PC-3 (cell line): ENCODE measurements around the gene METTL24. TPM values are rescaled to one million over a fixed set of nuclear protein-coding genes. Genes with fewer than 3 reads are reported as not detected.
"Not testable (repeated sequence)": the region's sequence is repeated elsewhere in the genome, so short reads cannot be mapped to it uniquely, and the experiment has no call there.

ENCODE experiments used
- ATAC-seq: fragments of 200-7000 bp; cut with Tn5 transposase; 2 replicates; pipeline ENCODE4 v1.9.1; 2020; ENCODE audit warnings: mild to moderate bottlenecking, moderate library complexity
- BruUV-seq: library from RNA; stranded (reverse); fragments of 400-500 nt; replicated peaks from 2 replicates; lab custom pipeline; 2021; lab: Mats Ljungman, UMichigan
- CTCF ChIA-PET: fragments of 300-600 bp; sonication (Branson Sonifier 250); formaldehyde crosslinking; loops from one replicate; lab custom pipeline; 2022; ENCODE audit warnings: antibody characterized with exemption; lab: Charles Lee
- POLR2A ChIA-PET: fragments of 300-600 bp; sonication (Branson Sonifier 250); formaldehyde crosslinking; loops from one replicate; lab custom pipeline; 2022; ENCODE audit warnings: antibody characterized with exemption; ENCODE audit not compliant: unreplicated experiment; lab: Charles Lee
- DNase-seq: peaks from one replicate; pipeline ENCODE4 v3.0.0-alpha.2; 2015
- H2AFZ ChIP-seq: fragments of 300-600 bp; sonication (generic); 2 replicates; pipeline ENCODE4 v1.6.0; 2016; ENCODE audit warnings: antibody characterized with exemption, low read length
- H3F3A ChIP-seq: fragments of 300-600 bp; sonication (generic); one replicate; pipeline ENCODE4 v1.6.0; 2017; ENCODE audit warnings: antibody characterized with exemption, low read length, control low read depth, mild to moderate bottlenecking; ENCODE audit not compliant: unreplicated experiment
- H3K27ac ChIP-seq: fragments of 300-600 bp; sonication (generic); 2 replicates; pipeline ENCODE4 v1.5.1; 2016; ENCODE audit warnings: mild to moderate bottlenecking, low read length
- H3K27me3 ChIP-seq: fragments of 300-600 bp; sonication (generic); 2 replicates; pipeline ENCODE4 v1.6.1; 2016; ENCODE audit warnings: low read length, mixed read lengths
- H3K36me3 ChIP-seq: fragments of 300-600 bp; sonication (generic); 2 replicates; pipeline ENCODE4 v1.6.1; 2016; ENCODE audit warnings: low read depth, mixed run types, low read length, mixed read lengths
- H3K4me1 ChIP-seq: fragments of 300-600 bp; sonication (generic); 2 replicates; pipeline ENCODE4 v1.5.1; 2016; ENCODE audit warnings: low read length; ENCODE audit not compliant: insufficient read depth
- H3K4me2 ChIP-seq: fragments of 300-600 bp; sonication (generic); 2 replicates; pipeline ENCODE4 v1.6.0; 2016; ENCODE audit warnings: low read length
- H3K4me3 ChIP-seq: fragments of 300-600 bp; sonication (generic); 2 replicates; pipeline ENCODE4 v1.5.1; 2016; ENCODE audit warnings: mild to moderate bottlenecking, low read length, mixed read lengths
- H3K79me2 ChIP-seq: fragments of 300-600 bp; sonication (generic); 2 replicates; pipeline ENCODE4 v1.6.1; 2017; ENCODE audit warnings: low read length, mixed read lengths
- H3K9ac ChIP-seq: fragments of 300-600 bp; sonication (generic); 2 replicates; pipeline ENCODE4 v1.6.0; 2016; ENCODE audit warnings: mild to moderate bottlenecking, low read length
- H3K9me2 ChIP-seq: fragments of 300-600 bp; sonication (generic); replicated peaks from 2 replicates; pipeline ENCODE4 v1.6.1; 2016; ENCODE audit warnings: mixed run types, low read length, mixed read lengths
- H3K9me3 ChIP-seq: fragments of 300-600 bp; sonication (generic); 2 replicates; pipeline ENCODE4 v1.6.1; 2016; ENCODE audit warnings: low read length, mixed read lengths
- H4K20me1 ChIP-seq: fragments of 300-600 bp; sonication (generic); 2 replicates; pipeline ENCODE4 v1.6.1; 2016; ENCODE audit warnings: low read length, mixed read lengths
- EZH2 ChIP-seq: fragments of 300-600 bp; sonication (generic); IDR thresholded peaks from one replicate; pipeline ENCODE4 v1.6.1; 2017; ENCODE audit warnings: antibody characterized with exemption, mild to moderate bottlenecking, low read length; ENCODE audit not compliant: unreplicated experiment
- EZH2phosphoT487 ChIP-seq: fragments of 300-600 bp; sonication (generic); IDR thresholded peaks from 2 replicates; pipeline ENCODE4 v1.6.1; 2018; ENCODE audit warnings: mild to moderate bottlenecking, antibody characterized with exemption, low read length, borderline replicate concordance
- intact Hi-C: fragments of 100-400 bp; cut with micrococcal nuclease; formaldehyde crosslinking; loops from 2 replicates; pipeline ENCODE4 v1.9.0; 2023
- total RNA-seq: library from RNA; depleted of rRNA; stranded (reverse); fragments of >200 nt; gene quantifications from 2 replicates; pipeline ENCODE4 v1.2.3, GENCODE V29; 2014
- TF ChIP-seq, protein P1 (sequence below): fragments of 300-600 bp; sonication (generic); conservative IDR thresholded peaks from 2 replicates; pipeline ENCODE4 v1.5.1; 2017; ENCODE audit warnings: antibody characterized with exemption, low read depth, mild to moderate bottlenecking, low read length

METTL24 gene
- total RNA-seq, 1 experiment from 2014 or later, result not detected

DNA sequence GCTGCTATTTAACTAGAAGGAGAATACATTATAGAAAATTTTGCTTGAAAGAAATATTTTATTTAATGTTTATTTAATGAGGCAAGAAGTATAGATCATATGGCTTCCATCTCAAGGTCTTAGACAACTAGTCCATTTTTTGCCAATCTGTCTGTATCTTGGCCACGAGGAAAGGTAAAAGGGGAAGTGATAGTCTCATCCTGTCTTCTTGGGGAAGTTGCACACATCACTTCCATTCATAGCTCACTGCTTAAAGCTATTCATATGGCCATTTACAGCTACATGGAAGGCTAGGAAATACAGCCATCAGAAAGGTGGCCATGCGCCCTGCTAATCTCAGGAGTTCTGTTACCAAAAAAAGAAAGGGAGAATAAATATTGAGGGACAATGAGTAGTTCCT lies 50.8 kb downstream of the METTL24 start:
- TF ChIP-seq, protein P1, sequence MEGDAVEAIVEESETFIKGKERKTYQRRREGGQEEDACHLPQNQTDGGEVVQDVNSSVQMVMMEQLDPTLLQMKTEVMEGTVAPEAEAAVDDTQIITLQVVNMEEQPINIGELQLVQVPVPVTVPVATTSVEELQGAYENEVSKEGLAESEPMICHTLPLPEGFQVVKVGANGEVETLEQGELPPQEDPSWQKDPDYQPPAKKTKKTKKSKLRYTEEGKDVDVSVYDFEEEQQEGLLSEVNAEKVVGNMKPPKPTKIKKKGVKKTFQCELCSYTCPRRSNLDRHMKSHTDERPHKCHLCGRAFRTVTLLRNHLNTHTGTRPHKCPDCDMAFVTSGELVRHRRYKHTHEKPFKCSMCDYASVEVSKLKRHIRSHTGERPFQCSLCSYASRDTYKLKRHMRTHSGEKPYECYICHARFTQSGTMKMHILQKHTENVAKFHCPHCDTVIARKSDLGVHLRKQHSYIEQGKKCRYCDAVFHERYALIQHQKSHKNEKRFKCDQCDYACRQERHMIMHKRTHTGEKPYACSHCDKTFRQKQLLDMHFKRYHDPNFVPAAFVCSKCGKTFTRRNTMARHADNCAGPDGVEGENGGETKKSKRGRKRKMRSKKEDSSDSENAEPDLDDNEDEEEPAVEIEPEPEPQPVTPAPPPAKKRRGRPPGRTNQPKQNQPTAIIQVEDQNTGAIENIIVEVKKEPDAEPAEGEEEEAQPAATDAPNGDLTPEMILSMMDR, result no peak
- TF ChIP-seq EZH2phosphoT487, result no peak
- TF ChIP-seq EZH2, result no peak
- POLR2A ChIA-PET, result no interaction called here
- Histone ChIP-seq H3K4me2 (no peak overlapping the region), H3K9me2 (no peaks in the 10 kb centered on the region), H3K9me3 (no peaks in the 10 kb centered on the region), H3K9ac (no peak overlapping the region), H3K27ac (no peak overlapping the region), H3F3A (no peaks in the 10 kb centered on the region), H3K27me3 (no peaks in the 10 kb centered on the region), H4K20me1 (no peaks in the 10 kb centered on the region), H3K79me2 (no peaks in the 10 kb centered on the region), H2AFZ (no peak overlapping the region), H3K4me1 (no peaks in the 10 kb centered on the region), H3K4me3 (no peak overlapping the region), H3K36me3 (no peaks in the 10 kb centered on the region)
- BruUV-seq, result no TSS peak
- intact Hi-C loops, result no loop called here
- CTCF ChIA-PET, result no interaction called here
- ATAC-seq (no peak), DNase-seq (no peak)

DNA sequence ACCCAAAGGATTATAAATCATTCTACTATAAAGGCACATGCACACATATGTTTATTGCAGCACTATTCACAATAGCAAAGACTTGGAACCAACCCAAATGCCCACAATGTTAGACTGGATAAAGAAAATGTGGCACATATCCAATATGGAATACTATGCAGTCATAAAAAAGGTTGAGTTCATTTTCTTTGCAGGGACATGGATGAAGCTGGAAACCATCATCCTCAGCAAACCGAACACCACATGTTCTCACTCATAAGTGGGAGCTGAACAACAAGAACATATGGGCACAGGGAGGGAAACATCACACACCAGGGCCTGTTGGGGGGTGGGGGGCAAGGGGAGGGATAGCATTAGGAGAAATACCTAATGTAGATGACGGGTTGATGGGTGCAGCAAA lies 52.3 kb downstream of the METTL24 start:
- H3K36me3 ChIP-seq, ATAC-seq, H3K9me3 ChIP-seq, H2AFZ ChIP-seq, CTCF ChIA-PET, H3K4me3 ChIP-seq, H3K27ac ChIP-seq, BruUV-seq, H3K4me1 ChIP-seq, H3K27me3 ChIP-seq, H3K9ac ChIP-seq, H3K79me2 ChIP-seq, H4K20me1 ChIP-seq, POLR2A ChIA-PET, H3K9me2 ChIP-seq, intact Hi-C loops, H3F3A ChIP-seq, H3K4me2 ChIP-seq, DNase-seq: not testable (repeated sequence)

DNA sequence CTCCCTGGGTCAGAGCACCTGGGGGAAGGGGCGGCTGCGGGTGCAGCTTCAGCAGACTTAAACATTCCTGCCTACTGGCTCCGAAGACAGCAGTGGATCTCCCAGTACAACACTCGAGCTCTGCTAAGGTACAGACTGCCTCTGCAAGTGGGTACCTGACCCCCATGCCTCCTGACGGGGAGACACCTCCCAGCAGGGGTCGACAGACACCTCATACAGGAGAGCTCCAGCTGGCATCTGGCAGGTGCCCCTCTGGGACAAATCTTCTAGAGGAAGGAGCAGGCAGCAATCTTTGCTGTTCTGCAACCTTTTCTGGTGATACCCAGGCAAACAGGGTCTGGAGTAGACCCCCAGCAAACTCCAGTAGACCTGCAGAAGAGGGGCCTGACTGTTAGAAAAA lies 54.5 kb downstream of the METTL24 start:
- ATAC-seq, intact Hi-C loops, H3K79me2 ChIP-seq, H3K36me3 ChIP-seq, H3K4me3 ChIP-seq, H3K9me3 ChIP-seq, H4K20me1 ChIP-seq, H3K4me1 ChIP-seq, POLR2A ChIA-PET, DNase-seq, H3F3A ChIP-seq, H3K27ac ChIP-seq, H3K4me2 ChIP-seq, H2AFZ ChIP-seq, H3K9ac ChIP-seq, H3K9me2 ChIP-seq, BruUV-seq: not testable (repeated sequence)
- CTCF ChIA-PET, result interaction anchor here (0.7 kb wide), 1 partner anchor 16 kb away, joined by 4 read pairs; no protein-coding TSS in a partner anchor
- peaks cover 15% of the 10 kb centered on the region for H3K27me3 ChIP-seq

DNA sequence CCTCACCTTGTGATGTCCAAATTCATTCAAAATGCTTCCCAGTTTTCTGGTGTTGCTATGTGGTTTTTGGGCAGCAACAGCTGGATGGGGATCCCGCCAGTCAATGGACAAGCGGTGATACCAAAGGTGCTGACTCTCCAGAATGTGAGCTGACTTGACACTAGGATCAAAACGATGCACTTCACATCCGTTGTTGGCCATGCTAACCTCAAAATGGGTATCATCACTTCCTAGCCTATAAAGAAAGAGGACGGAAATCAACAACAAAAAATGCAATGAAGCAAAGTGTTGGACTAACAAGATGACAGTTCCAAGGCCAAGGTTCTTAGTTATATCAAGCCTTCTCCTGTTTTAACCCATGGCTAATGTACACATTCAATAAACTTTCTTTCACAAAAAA lies 59.2 kb downstream of the METTL24 start:
- POLR2A ChIA-PET, result no interaction called here
- H3K4me3 ChIP-seq, result no peak overlapping the region
- ATAC-seq (no peak), DNase-seq (no peak)
- CTCF ChIA-PET, result no interaction called here
- no peak overlapping the region for H3K27ac ChIP-seq
- no peaks in the 10 kb centered on the region for H3K79me2 ChIP-seq
- no peaks in the 10 kb centered on the region for H3K36me3 ChIP-seq
- H3K9me2 ChIP-seq, result no peaks in the 10 kb centered on the region
- H3K9me3 ChIP-seq, result no peaks in the 10 kb centered on the region
- no peaks in the 10 kb centered on the region for H3K4me1 ChIP-seq
- peaks cover 52% of the 10 kb centered on the region for H3K27me3 ChIP-seq
- H2AFZ ChIP-seq, result no peak overlapping the region
- H4K20me1 ChIP-seq, result no peaks in the 10 kb centered on the region
- no peaks in the 10 kb centered on the region for H3F3A ChIP-seq
- no peak overlapping the region for H3K9ac ChIP-seq
- H3K4me2 ChIP-seq, result no peak overlapping the region
- intact Hi-C loops, result no loop called here
- TF ChIP-seq EZH2, result no peak
- TF ChIP-seq, protein P1, result no peak
- TF ChIP-seq EZH2phosphoT487, result no peak
- no TSS peak for BruUV-seq
